NOMO-1 treated with dmso at 0.1 percent for 144 hours (cell line): ENCODE results near the gene DISC1.
"Not testable (repeated sequence)": the region's sequence is repeated elsewhere in the genome, so short reads cannot be mapped to it uniquely, and the experiment has no call there.

Source experiments
- DNase-seq: peaks from one replicate; lab custom pipeline; 2025; ENCODE audit not compliant: unreplicated experiment; lab: John Stamatoyannopoulos, UW

Gene DISC1

GRCh38 chr1:231872461-231872910 lies 245.9 kb downstream of the DISC1 start:
- no peak for DNase-seq

- no peak for DNase-seq
These were observed 252.1 kb downstream of the DISC1 start for GRCh38 chr1:231878737-231879136.

GRCh38 chr1:231879296-231879695 lies 252.7 kb downstream of the DISC1 start:
- DNase-seq, result no peak

GRCh38 chr1:231882333-231882732 lies 255.7 kb downstream of the DISC1 start:
- no peak for DNase-seq

GRCh38 chr1:231882790-231883189 lies 256.2 kb downstream of the DISC1 start:
- DNase-seq, result no peak

- DNase-seq, result no peak
These were observed 256.8 kb downstream of the DISC1 start for GRCh38 chr1:231883382-231883781.

GRCh38 chr1:231885209-231885854 lies 258.7 kb downstream of the DISC1 start:
- DNase-seq, result no peak

- DNase-seq, result no peak
These were observed 260.6 kb downstream of the DISC1 start for GRCh38 chr1:231887166-231887565.

GRCh38 chr1:231887866-231888265 lies 261.3 kb downstream of the DISC1 start:
- no peak for DNase-seq

- no peak for DNase-seq
These were observed 264.2 kb downstream of the DISC1 start for GRCh38 chr1:231890791-231891190.

GRCh38 chr1:231893400-231894102 lies 267.0 kb downstream of the DISC1 start:
- no peak for DNase-seq

- no peak for DNase-seq
These were observed 270.2 kb downstream of the DISC1 start for GRCh38 chr1:231896806-231897205.

GRCh38 chr1:231899046-231899445 lies 272.5 kb downstream of the DISC1 start:
- no peak for DNase-seq

- no peak for DNase-seq
These were observed 273.3 kb downstream of the DISC1 start for GRCh38 chr1:231899713-231900435.

- DNase-seq, result no peak
These were observed 277.0 kb downstream of the DISC1 start for GRCh38 chr1:231903586-231904081.

- DNase-seq, result not testable (repeated sequence)
These were observed 280.7 kb downstream of the DISC1 start for GRCh38 chr1:231907310-231907709.

- DNase-seq, result no peak
These were observed 286.9 kb downstream of the DISC1 start for GRCh38 chr1:231913493-231913892.

- no peak for DNase-seq
These were observed 291.8 kb downstream of the DISC1 start for GRCh38 chr1:231918239-231919015.

- no peak for DNase-seq
These were observed 292.8 kb downstream of the DISC1 start for GRCh38 chr1:231919239-231919885.

GRCh38 chr1:231919886-231920285 lies 293.3 kb downstream of the DISC1 start:
- DNase-seq, result no peak
